GM12865 (cell line): Measurements from ENCODE around the gene ZNF302.

Experiments used
- DNase-seq: peaks from one replicate; pipeline ENCODE4 v3.0.0; 2010; ENCODE audit warnings: low read depth
- H3K4me3 ChIP-seq: 2 replicates; pipeline ENCODE4 v1.5.1; 2011; ENCODE audit warnings: mild to moderate bottlenecking, low read depth, low read length, control low read depth
- CTCF ChIP-seq: IDR thresholded peaks from 2 replicates; pipeline ENCODE4 v1.5.1; 2011; ENCODE audit warnings: low read length, control low read depth, low read depth, inconsistent platforms; ENCODE audit not compliant: insufficient read depth; ENCODE audit errors: missing control alignments

ZNF302 gene

GRCh38 chr19:34649886-34650543, 27.5 kb upstream of the ZNF302 start:
- no peak for DNase-seq

GRCh38 chr19:34651747-34652146, 25.7 kb upstream of the ZNF302 start:
- no peak for TF ChIP-seq CTCF
- H3K4me3 ChIP-seq = no peak overlapping the region
- DNase-seq = no peak

More at GRCh38 chr19:34649886-34650543, 27.5 kb upstream of the ZNF302 start:
- TF ChIP-seq CTCF = no peak
- H3K4me3 ChIP-seq = no peak overlapping the region

- no peak overlapping the region for H3K4me3 ChIP-seq
- TF ChIP-seq CTCF = no peak
- no peak for DNase-seq
These were observed 22.7 kb upstream of the ZNF302 start for GRCh38 chr19:34654796-34655195.

- H3K4me3 ChIP-seq = no peak overlapping the region
- TF ChIP-seq CTCF = no peak
- no peak for DNase-seq
These were observed 21.8 kb upstream of the ZNF302 start for GRCh38 chr19:34655651-34656050.

GRCh38 chr19:34661357-34661756, 16.1 kb upstream of the ZNF302 start:
- no peak for TF ChIP-seq CTCF
- DNase-seq = no peak
- no peak overlapping the region for H3K4me3 ChIP-seq

GRCh38 chr19:34662919-34663318, 14.6 kb upstream of the ZNF302 start:
- TF ChIP-seq CTCF = peak; percentile 36
- H3K4me3 ChIP-seq = no peak overlapping the region
- DNase-seq = peak; percentile 56

GRCh38 chr19:34664168-34664567, 13.3 kb upstream of the ZNF302 start:
- TF ChIP-seq CTCF = no peak
- H3K4me3 ChIP-seq = no peak overlapping the region
- DNase-seq = no peak
